Parathyroid adenoma (tissue), 2 donors: ENCODE measurements around the gene CNN3.

ENCODE experiments used
- H2AFZ ChIP-seq: fragments of 300-600 bp; sonication (generic); one replicate; pipeline ENCODE4 v1.7.0; 2017; ENCODE audit warnings: antibody characterized with exemption, mild to moderate bottlenecking
- H3K27ac ChIP-seq: fragments of 300-600 bp; sonication (generic); one replicate; pipeline ENCODE4 v1.7.0; 2017
- H3K27me3 ChIP-seq: fragments of 300-600 bp; sonication (generic); one replicate; pipeline ENCODE4 v1.7.0; 2017; ENCODE audit warnings: low read length; ENCODE audit not compliant: control insufficient read depth, insufficient read depth
- H3K36me3 ChIP-seq: fragments of 300-600 bp; sonication (generic); one replicate; pipeline ENCODE4 v1.7.0; 2017; ENCODE audit warnings: low read length; ENCODE audit not compliant: control insufficient read depth, insufficient read depth
- H3K4me1 ChIP-seq: fragments of 300-600 bp; sonication (generic); one replicate; pipeline ENCODE4 v1.7.0; 2017; ENCODE audit warnings: control low read depth
- H3K4me2 ChIP-seq: fragments of 300-600 bp; sonication (generic); one replicate; pipeline ENCODE4 v1.7.0; 2017; ENCODE audit warnings: low read length
- H3K4me3 ChIP-seq: fragments of 300-600 bp; sonication (generic); one replicate; pipeline ENCODE4 v1.7.0; 2017; ENCODE audit warnings: low read depth, low read length
- H3K79me2 ChIP-seq: fragments of 300-600 bp; sonication (generic); one replicate; pipeline ENCODE4 v1.7.0; 2017; ENCODE audit warnings: control low read depth
- H3K9ac ChIP-seq: fragments of 300-600 bp; sonication (generic); one replicate; pipeline ENCODE4 v1.7.0; 2017; ENCODE audit warnings: mild to moderate bottlenecking
- H3K9me3 ChIP-seq: fragments of 300-600 bp; sonication (generic); one replicate; pipeline ENCODE4 v1.7.0; 2017; ENCODE audit warnings: low read length; ENCODE audit not compliant: control insufficient read depth
- TF ChIP-seq, protein P1 (sequence below): fragments of 300-600 bp; sonication (generic); IDR thresholded peaks from one replicate; pipeline ENCODE4 v1.7.0; 2017; ENCODE audit warnings: antibody characterized with exemption, mild to moderate bottlenecking
- donor health status: primary hyperparathyroidism.

CNN3 gene

GRCh38 chr1:94954263-94955220 is 27.6 kb upstream of the CNN3 start:
- Histone ChIP-seq H3K4me1 (no peaks in the 10 kb centered on the region), H3K4me2 (no peak overlapping the region)
- TF ChIP-seq, protein P1, sequence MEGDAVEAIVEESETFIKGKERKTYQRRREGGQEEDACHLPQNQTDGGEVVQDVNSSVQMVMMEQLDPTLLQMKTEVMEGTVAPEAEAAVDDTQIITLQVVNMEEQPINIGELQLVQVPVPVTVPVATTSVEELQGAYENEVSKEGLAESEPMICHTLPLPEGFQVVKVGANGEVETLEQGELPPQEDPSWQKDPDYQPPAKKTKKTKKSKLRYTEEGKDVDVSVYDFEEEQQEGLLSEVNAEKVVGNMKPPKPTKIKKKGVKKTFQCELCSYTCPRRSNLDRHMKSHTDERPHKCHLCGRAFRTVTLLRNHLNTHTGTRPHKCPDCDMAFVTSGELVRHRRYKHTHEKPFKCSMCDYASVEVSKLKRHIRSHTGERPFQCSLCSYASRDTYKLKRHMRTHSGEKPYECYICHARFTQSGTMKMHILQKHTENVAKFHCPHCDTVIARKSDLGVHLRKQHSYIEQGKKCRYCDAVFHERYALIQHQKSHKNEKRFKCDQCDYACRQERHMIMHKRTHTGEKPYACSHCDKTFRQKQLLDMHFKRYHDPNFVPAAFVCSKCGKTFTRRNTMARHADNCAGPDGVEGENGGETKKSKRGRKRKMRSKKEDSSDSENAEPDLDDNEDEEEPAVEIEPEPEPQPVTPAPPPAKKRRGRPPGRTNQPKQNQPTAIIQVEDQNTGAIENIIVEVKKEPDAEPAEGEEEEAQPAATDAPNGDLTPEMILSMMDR: no peak

DNA sequence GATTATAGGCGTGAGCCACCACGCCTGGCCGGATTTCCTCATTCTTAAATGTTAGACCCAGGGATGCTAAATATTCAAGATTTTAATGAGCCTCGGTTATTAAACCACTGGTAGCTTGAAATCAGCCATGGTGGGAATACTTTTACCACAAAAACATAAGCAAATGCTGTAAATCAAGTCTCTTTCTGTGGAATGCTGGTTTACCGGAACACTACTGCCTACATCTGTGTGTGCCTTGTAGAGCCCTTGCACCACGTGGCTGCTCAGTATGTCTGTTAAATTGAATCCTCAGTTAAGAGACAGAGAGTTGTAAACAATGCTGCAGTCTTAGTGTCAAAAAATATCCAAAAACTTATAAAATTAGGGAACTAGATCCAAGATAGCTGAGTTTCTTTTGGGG is 26.8 kb upstream of the CNN3 start:
- no peak overlapping the region for H3K4me3 ChIP-seq
- TF ChIP-seq, protein P1: no peak
- H3K27ac ChIP-seq: no peak overlapping the region

More at GRCh38 chr1:94954263-94955220, 27.6 kb upstream of the CNN3 start:
- Histone ChIP-seq H3K36me3 (no peaks in the 10 kb centered on the region), H2AFZ (peak overlapping the region; percentile 22), H3K9ac (no peak overlapping the region), H3K79me2 (no peaks in the 10 kb centered on the region), H3K4me3 (no peak overlapping the region), H3K9me3 (no peaks in the 10 kb centered on the region), H3K27me3 (no peaks in the 10 kb centered on the region), H3K27ac (no peak overlapping the region)

GRCh38 chr1:94953107-94953506 is 26.2 kb upstream of the CNN3 start:
- no peak overlapping the region for H3K4me3 ChIP-seq
- TF ChIP-seq, protein P1: no peak
- no peaks in the 10 kb centered on the region for H3K36me3 ChIP-seq
- H3K4me2 ChIP-seq: no peak overlapping the region
- H2AFZ ChIP-seq: no peak overlapping the region
- no peaks in the 10 kb centered on the region for H3K9me3 ChIP-seq
- no peak overlapping the region for H3K9ac ChIP-seq
- no peaks in the 10 kb centered on the region for H3K27me3 ChIP-seq
- H3K79me2 ChIP-seq: no peaks in the 10 kb centered on the region
- H3K27ac ChIP-seq: no peak overlapping the region
- no peaks in the 10 kb centered on the region for H3K4me1 ChIP-seq

More for the DNA sequence above, 26.8 kb upstream of the CNN3 start:
- Histone ChIP-seq H3K79me2 (no peaks in the 10 kb centered on the region), H3K4me1 (no peaks in the 10 kb centered on the region), H3K4me2 (no peak overlapping the region), H2AFZ (no peak overlapping the region), H3K9ac (no peak overlapping the region), H3K9me3 (no peaks in the 10 kb centered on the region), H3K36me3 (no peaks in the 10 kb centered on the region), H3K27me3 (no peaks in the 10 kb centered on the region)

GRCh38 chr1:94952539-94952938 is 25.6 kb upstream of the CNN3 start:
- Histone ChIP-seq H3K4me2 (no peak overlapping the region), H3K9ac (no peak overlapping the region), H3K9me3 (no peaks in the 10 kb centered on the region), H3K36me3 (no peaks in the 10 kb centered on the region), H3K4me1 (no peaks in the 10 kb centered on the region), H3K4me3 (no peak overlapping the region), H3K27ac (no peak overlapping the region), H3K27me3 (no peaks in the 10 kb centered on the region), H2AFZ (no peak overlapping the region), H3K79me2 (no peaks in the 10 kb centered on the region)
- TF ChIP-seq, protein P1: no peak
